HepG2 (cell line): ENCODE data around the gene CSF3R.

Experiments used
- ARNT ChIP-seq: fragments of 450-650 bp; IDR thresholded peaks from 2 replicates; pipeline ENCODE4 v1.6.1; 2017
- BCL3 ChIP-seq: sonication (generic); formaldehyde crosslinking; IDR thresholded peaks from 2 replicates; pipeline ENCODE4 v1.5.1; 2020; ENCODE audit warnings: mild to moderate bottlenecking, missing genetic modification reagents, moderate library complexity
- BCL6 ChIP-seq: IDR thresholded peaks from 2 replicates; pipeline ENCODE4 v1.6.1; 2016; ENCODE audit warnings: missing genetic modification reagents, missing compliant biosample characterization
- CTCF ChIP-seq: sonication (generic); formaldehyde crosslinking; IDR thresholded peaks from 2 replicates; pipeline ENCODE4 v1.5.0; 2020; ENCODE audit warnings: mild to moderate bottlenecking, missing genetic modification reagents, moderate library complexity
- EED ChIP-seq: sonication (generic); formaldehyde crosslinking; IDR thresholded peaks from 2 replicates; pipeline ENCODE4 v1.5.0; 2020; ENCODE audit warnings: mild to moderate bottlenecking, missing genetic modification reagents
- FOXM1 ChIP-seq: sonication (generic); formaldehyde crosslinking; IDR thresholded peaks from 2 replicates; pipeline ENCODE4 v1.5.0; 2020; ENCODE audit warnings: missing genetic modification reagents
- FOXP4 ChIP-seq: sonication (generic); formaldehyde crosslinking; IDR thresholded peaks from 2 replicates; pipeline ENCODE4 v1.4.0; 2020; ENCODE audit warnings: missing genetic modification reagents
- KMT2A ChIP-seq: sonication (generic); formaldehyde crosslinking; IDR thresholded peaks from 2 replicates; pipeline ENCODE4 v1.4.0; 2020; ENCODE audit warnings: missing genetic modification reagents
- POLR2A ChIP-seq, 2 experiments: IDR thresholded peaks; 2 replicates each; pipeline ENCODE4 v1.6.1; 2011; ENCODE audit warnings: low read depth in 2 of 2, low read length in 2 of 2, mild to moderate bottlenecking in 1 of 2, moderate library complexity in 1 of 2; ENCODE audit not compliant: insufficient read depth in 1 of 2
- SOX5 ChIP-seq: IDR thresholded peaks from 2 replicates; pipeline ENCODE4 v1.6.1; 2016; ENCODE audit warnings: borderline replicate concordance
- ZNF205 ChIP-seq: IDR thresholded peaks from 2 replicates; pipeline ENCODE4 v1.6.1; 2018; ENCODE audit warnings: missing biosample characterization, missing genetic modification reagents
- ZNF567 ChIP-seq: sonication (generic); formaldehyde crosslinking; IDR thresholded peaks from 2 replicates; pipeline ENCODE4 v1.8.1; 2023; ENCODE audit warnings: mild to moderate bottlenecking, missing genetic modification reagents, borderline replicate concordance
- ZNF598 ChIP-seq: sonication (generic); formaldehyde crosslinking; IDR thresholded peaks from 2 replicates; pipeline ENCODE4 v1.5.1; 2020; ENCODE audit warnings: mild to moderate bottlenecking, missing genetic modification reagents, borderline replicate concordance

- TF ChIP-seq ZNF567: no peak
- no peak for TF ChIP-seq FOXP4 (CRISPR knock-in tag)
- no peak for TF ChIP-seq POLR2A (IDR thresholded peaks at IDR 0.05; ENCODE audit: insufficient read depth in 1 of 2, low read depth in 2 of 2, low read length in 2 of 2)
- TF ChIP-seq BCL3 (CRISPR knock-in tag): no peak
- no peak for TF ChIP-seq CTCF (CRISPR knock-in tag)
- no peak for TF ChIP-seq FOXM1
- no peak for TF ChIP-seq BCL6
- no peak for TF ChIP-seq SOX5
- TF ChIP-seq EED: no peak
- no peak for TF ChIP-seq ZNF205 (CRISPR knock-in tag)
- TF ChIP-seq KMT2A (CRISPR knock-in tag): no peak
- TF ChIP-seq ZNF598 (CRISPR knock-in tag): no peak
- TF ChIP-seq ARNT: no peak
Observed at GRCh38 chr1:36420409-36420808, 62.3 kb downstream of the CSF3R start.
